ENCODE data around the gene MAPK8IP3.

MAPK8IP3 gene, protein sequence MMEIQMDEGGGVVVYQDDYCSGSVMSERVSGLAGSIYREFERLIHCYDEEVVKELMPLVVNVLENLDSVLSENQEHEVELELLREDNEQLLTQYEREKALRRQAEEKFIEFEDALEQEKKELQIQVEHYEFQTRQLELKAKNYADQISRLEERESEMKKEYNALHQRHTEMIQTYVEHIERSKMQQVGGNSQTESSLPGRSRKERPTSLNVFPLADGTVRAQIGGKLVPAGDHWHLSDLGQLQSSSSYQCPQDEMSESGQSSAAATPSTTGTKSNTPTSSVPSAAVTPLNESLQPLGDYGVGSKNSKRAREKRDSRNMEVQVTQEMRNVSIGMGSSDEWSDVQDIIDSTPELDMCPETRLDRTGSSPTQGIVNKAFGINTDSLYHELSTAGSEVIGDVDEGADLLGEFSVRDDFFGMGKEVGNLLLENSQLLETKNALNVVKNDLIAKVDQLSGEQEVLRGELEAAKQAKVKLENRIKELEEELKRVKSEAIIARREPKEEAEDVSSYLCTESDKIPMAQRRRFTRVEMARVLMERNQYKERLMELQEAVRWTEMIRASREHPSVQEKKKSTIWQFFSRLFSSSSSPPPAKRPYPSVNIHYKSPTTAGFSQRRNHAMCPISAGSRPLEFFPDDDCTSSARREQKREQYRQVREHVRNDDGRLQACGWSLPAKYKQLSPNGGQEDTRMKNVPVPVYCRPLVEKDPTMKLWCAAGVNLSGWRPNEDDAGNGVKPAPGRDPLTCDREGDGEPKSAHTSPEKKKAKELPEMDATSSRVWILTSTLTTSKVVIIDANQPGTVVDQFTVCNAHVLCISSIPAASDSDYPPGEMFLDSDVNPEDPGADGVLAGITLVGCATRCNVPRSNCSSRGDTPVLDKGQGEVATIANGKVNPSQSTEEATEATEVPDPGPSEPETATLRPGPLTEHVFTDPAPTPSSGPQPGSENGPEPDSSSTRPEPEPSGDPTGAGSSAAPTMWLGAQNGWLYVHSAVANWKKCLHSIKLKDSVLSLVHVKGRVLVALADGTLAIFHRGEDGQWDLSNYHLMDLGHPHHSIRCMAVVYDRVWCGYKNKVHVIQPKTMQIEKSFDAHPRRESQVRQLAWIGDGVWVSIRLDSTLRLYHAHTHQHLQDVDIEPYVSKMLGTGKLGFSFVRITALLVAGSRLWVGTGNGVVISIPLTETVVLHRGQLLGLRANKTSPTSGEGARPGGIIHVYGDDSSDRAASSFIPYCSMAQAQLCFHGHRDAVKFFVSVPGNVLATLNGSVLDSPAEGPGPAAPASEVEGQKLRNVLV (N-terminal part only)

DNA sequence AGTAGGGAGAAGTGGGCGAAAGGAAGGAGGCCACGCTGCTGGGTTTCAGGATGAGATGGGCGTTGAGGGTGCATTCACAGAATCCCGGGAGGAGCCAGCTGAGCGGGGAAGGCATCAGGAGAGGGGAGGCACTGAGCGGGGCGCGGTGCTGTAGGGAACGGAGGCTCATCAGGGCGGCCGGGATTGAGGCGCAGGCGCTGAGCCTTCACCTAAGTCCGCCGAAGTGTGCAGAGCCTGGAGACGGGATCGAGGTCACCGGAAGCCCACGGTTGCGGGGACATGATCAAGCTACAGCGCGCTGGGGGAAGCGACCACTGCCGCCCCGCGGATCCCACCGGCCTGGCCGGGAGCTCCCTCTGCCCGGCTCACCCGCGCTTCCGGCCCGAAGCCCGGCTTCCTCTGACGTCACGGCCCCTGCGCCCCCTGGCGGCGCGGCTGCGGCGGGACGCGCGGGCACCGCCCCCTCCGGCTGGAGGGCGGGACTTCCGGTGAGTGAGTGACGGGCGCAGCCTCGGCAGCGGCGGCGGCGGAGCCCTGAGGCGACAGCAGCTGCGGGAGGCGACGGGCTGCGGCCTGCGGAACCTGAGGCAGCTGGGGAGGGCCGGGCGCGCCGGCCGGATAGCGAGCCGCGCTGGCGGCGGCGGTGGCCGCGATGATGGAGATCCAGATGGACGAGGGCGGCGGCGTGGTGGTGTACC, at the start of gene MAPK8IP3:
TSS of gene MAPK8IP3 (plus strand) at position 508 of the 698 bp plus-strand sequence. CDS start at position 653, 145 bp downstream.
- peak; percentile 91 for DNase-seq (ENCODE audit: low read depth)

DNA sequence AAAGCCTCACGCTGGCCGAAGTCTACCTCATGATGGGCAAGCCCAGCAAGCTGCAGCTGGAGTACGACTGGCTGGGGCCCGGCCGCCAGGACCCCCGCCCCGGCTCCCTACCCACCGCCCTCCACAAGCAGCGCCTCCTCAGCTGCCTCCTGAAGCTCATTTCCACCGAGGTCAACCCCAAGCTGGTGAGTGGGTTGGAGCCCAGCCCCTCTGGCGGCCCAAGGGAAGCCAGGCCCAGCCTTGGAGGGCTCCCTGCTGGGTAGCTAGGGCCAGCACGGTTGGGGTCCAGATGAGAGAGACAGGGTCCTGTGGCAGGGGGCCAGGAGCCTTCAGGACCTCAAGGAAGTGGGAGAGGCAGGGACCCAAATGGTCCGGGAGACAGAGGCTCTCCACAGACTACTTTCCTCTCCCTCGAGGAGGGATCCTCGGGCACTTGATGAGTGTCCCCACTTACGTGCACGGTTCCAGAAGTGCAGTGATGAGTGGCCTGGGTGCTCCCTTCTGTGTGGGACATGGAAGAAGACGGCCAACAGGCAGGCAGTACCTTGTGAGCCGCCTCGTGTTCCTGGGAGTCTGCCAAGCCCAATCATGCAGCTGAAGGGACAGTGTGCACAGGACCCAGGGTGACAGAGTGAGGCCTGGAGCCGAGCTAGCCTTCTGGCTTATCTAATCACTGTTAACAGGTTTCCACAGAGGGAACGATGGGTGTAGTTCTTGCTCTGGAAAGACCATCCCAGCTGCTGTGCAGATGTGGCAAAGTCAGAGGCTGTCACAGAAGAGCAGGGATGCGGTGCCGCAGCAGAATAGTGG, 49.0 kb upstream of the MAPK8IP3 start:
- no peak for DNase-seq (ENCODE audit: low read depth)

DNA sequence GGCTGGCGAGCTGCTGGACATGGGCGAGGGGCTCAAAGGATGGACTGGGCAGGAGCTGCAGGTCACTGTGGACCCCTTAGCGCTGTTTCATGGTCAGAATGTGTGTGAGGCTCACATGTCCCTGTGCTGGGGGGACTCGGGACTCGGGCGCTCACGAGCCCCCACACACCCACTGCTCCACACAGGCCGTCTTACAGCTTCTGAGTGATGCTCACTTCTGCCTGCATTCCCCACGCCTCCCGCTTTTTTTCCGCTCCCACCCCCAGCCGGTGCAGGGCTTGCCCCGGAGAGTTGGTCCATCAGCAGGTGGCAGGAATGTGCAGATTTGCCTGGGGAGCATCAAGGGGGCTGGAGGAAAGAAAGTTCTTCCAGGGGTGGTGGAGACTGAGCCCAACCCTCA, 48.2 kb upstream of the MAPK8IP3 start:
- no peak for DNase-seq (ENCODE audit: low read depth)

DNA sequence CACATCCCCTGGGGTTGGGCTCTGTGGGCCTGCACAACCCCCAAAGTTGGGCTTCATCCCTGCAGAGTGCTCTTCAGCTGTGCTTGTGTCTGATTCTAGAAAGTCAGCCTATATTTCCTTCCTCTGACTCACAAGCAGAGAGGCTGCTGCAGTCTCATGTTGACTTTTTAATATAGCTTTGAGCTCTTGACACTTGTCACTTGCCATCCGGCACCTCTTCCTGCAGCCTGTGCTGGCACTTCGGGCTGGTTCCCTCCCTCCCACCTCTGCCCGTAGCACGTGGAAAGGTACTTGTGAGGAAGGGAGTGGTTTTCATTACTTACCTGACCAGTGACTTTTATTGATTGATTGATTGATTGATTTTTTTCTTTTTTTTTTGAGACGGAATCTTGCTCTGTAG, 47.0 kb upstream of the MAPK8IP3 start:
- no peak for DNase-seq (ENCODE audit: low read depth)

DNA sequence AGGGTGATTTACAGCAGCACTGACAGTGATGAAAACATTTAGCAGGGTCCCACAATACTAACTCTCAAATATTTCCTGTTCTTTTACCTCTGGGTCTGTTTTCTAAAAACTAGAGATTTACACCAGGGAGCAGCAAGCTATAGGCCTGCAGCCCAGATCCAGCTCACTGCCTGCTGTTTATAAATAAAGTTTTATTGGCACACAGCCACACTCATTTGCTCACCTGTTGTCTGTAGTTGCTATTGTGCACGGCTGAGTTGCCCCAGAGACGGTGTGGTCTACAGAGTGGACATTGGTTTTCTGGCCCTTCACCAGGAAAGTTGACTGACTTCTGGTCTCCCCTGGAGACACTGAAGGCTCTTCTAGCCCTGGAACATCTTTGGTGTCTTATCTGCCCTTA, 44.2 kb upstream of the MAPK8IP3 start:
- no peak for DNase-seq (ENCODE audit: low read depth)

DNA sequence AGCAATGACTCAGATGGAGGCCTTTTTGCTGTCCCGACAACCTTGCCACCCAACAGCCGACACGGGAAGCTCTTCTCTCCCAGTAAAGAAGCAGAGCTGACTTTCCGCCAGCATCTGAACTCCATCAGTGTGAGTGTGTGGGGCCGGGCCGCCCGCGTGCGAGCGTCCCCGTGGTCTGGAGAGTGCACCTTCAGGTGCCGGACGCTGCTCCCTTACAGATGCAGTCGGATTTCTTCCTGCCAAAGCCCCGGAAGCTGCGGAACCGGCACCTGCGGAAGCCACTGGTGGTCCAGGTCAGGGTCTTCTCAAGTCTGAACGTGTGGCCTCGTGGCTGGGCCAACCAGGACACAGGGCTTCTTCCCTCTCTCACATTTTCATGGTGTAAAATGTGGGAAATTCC, 43.5 kb upstream of the MAPK8IP3 start:
- DNase-seq (ENCODE audit: low read depth), result no peak

DNA sequence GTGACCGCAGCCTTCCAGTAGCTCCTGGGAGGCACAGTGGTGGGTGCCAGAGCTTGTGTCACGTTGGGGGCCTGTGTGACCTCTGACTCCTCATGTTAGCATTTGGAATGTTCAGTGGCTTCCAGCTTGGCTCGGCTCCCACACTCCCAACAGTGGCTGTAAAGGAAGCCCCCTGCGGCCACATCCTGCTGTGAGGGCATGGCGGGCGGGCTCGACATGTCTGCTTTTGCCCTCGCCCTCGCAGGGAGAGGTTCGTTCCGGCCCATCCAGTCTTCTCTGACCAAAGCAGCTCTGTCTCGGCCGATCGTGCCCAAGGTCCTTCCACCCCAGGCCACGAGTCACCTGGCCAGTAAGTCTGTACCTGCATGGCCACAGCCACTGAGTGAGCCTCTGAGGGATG, 40.2 kb upstream of the MAPK8IP3 start:
- DNase-seq (ENCODE audit: low read depth), result no peak

DNA sequence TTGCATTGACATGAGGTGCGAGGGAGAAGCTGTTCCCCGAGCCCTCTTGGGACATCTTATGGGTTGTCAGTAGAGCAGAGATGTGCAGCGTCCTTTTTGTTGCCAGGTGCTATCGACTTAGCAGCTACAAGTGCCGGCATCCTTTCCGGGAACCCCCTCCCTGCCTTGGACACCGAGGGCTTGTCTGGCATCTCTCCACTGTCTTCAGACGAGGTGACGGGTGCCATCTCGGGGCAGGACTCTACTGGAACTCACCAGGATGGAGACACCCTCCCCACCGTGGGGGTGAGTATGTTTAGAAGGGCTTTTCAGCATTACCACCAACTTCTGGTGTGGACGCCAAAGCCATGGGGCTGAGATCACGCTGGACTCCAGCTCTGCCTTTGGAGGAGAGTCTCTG, 39.7 kb upstream of the MAPK8IP3 start:
- no peak for DNase-seq (ENCODE audit: low read depth)

DNA sequence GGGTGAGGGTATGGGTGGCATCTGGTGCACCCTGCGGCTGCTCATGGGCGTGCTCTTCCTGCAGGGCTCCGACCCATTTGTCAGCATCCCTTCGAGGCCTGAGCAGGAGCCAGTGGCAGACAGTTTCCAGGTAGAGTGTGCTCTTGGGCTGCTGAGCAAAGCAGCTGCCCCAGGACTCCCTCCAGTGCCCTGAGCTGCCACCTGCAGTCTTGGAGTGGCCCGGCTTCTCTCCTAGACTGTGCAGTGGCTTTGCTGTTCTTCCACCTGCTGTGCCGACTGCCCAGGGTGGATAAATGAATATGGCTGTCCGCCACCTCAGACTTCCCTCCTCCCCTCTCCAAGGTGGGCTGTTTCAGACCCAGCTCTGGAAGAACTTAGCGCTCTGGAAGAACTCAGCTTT, 38.7 kb upstream of the MAPK8IP3 start:
- DNase-seq (ENCODE audit: low read depth), result no peak

DNA sequence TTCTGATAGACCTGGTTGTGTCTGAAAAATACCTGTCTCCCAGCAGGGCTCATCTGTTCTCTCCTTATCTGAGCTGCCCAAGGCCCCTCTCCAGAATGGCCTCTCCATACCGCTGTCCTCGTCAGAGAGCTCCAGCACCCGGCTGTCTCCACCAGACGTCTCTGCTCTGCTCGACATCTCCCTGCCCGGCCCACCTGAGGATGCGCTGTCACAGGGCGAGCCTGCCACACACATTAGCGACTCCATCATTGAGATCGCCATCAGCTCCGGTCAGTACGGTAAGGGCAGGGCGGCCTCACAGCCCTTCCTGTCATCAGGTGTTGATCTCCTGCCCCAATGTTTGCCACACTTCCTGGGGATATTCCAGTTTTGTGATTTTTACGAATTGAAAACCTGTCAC, 38.1 kb upstream of the MAPK8IP3 start:
- DNase-seq (ENCODE audit: low read depth), result no peak

DNA sequence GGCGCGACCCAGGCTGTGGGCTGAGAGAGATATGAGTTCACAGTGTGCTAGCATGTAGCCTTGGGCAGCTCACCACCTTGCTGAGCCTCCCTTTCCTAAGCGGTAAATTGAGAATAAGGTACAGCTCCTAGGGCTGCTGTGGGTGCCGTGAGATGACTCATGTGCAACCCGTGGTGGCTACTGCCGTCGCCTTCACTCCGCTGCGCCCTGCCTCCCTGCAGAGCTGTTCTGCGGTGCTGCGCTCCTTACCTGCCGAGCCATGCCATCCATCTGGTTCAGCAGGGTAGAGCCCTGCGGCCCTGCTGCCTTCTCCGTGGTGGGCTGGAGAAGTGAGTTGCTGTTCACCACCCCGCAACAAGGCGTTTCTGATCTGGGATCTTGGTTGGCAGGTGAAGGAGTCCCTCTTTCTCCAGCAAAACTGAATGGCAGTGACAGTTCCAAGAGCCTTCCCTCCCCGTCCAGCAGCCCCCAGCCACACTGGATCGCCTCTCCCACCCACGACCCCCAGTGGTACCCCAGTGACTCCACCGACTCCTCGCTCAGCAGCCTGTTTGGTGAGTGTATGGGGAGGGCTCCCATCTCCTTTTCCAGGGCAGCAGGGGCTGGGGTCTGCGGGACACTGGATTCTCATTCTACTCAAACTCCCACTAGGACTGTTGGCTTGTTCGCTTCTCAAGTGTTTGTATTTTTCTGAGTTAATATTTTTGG, 37.2 kb upstream of the MAPK8IP3 start:
- no peak for DNase-seq (ENCODE audit: low read depth)

DNA sequence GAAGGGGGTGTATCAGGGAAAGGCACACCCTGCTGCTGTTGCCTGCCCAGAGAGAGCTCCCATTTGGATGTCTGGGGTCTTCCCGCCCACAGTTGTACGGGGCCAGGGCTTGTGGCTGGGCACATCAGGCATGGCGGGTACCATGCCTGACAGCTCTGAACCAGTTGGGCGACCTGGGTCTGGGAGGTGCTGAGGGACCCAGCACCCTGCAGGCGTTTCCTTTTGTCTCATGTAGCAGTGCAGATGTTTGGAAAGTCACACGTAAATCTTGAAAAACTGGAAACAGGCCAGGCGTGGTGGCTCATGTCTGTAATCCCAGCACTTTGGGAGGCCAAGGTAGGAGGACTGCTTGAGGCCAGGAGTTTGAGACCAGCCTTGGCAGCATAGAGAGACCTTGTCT, 36.3 kb upstream of the MAPK8IP3 start:
- DNase-seq (ENCODE audit: low read depth), result no peak

DNA sequence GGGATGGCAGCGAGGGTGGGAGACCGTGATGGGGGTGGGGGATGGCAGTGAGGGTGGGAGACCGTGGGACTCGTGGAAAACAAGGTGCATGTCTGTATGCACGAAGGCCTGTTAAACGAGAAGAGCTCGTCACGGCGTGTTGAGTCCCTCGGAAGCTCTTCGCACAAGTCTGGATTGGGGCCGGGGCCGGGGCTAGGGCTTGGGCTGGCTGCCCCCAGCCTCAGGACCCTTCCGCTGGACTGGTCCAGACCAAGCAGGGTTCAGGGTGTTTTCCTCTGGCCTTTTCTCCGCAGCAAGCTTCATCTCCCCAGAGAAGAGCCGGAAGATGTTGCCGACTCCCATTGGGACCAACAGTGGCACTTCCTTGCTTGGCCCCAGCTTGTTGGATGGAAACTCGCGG, 35.6 kb upstream of the MAPK8IP3 start:
- no peak for DNase-seq (ENCODE audit: low read depth)

DNA sequence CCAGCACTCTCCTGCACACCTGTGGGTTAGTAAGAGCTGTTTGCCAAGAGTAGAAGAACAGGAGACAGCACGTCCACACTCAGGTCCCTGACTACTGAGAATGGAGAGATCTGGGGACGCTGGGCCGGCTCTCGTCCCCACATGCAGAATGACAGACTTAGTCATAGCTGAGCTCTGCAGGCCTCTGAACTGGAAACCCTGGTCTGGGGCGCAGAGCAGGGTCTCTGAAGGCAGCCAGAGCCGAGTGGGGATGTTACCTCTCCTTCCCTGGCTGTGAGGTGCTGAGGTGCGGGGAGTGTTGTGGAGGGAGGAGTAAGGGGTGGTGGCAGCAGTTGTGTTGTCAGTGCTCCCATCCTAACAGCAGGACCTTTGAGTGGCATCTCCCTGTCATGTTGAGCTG, 35.1 kb upstream of the MAPK8IP3 start:
- no peak for DNase-seq (ENCODE audit: low read depth)

DNA sequence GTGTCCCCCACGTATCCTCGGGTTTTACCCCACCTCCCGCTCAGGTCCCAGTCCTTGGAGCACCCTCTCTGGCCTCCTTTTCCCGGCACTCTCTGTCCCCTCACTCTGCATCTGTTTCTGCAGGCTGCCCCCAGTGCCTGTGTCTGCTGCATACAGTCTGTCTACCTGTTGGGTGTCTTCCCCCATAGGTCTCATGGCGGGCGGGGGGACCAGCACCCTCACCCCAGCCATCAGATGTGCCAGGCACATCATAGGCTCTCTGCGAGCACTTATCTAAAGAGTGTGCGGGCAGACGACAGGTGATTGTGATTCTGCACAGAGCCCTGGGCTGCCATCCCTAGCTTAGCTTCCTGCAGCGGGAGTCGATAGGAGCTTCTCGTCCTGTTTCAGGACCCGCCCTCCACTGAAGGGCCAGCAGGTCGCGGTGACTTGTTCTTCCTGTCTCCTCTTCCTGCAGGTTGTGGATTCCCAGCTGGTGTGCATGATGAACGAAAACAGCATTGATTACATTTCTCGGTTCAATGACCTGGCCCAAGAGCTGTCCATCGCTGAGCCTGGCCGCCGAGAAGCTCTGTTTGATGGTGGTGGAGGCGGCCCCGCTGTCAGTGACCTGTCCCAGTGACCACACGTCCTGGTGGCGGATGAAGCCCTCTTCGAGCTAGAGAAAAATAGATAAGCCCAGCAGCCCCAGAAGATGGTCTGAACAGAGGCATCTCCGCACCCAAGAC, 32.4 kb upstream of the MAPK8IP3 start:
- DNase-seq (ENCODE audit: low read depth), result no peak

DNA sequence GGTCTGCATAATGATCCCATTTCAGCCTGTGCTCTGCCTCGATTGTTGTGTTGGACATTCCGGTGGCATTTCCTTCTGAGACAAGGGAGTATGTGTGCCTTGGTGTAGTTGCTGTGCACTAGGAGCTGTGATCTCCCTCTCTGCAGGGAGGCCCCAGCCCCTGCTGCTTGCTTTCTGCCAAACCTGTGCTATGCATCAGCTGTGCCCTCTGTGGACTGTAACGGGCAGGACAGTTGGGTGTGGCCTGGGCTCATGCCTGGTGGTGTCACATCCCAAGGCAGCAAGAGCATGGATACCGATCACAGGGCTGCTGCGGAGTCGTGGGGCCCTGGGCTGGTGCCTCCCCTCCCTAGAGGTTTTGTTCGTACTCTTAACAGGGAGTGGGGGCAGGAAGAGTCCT, 31.7 kb upstream of the MAPK8IP3 start:
- no peak for DNase-seq (ENCODE audit: low read depth)

DNA sequence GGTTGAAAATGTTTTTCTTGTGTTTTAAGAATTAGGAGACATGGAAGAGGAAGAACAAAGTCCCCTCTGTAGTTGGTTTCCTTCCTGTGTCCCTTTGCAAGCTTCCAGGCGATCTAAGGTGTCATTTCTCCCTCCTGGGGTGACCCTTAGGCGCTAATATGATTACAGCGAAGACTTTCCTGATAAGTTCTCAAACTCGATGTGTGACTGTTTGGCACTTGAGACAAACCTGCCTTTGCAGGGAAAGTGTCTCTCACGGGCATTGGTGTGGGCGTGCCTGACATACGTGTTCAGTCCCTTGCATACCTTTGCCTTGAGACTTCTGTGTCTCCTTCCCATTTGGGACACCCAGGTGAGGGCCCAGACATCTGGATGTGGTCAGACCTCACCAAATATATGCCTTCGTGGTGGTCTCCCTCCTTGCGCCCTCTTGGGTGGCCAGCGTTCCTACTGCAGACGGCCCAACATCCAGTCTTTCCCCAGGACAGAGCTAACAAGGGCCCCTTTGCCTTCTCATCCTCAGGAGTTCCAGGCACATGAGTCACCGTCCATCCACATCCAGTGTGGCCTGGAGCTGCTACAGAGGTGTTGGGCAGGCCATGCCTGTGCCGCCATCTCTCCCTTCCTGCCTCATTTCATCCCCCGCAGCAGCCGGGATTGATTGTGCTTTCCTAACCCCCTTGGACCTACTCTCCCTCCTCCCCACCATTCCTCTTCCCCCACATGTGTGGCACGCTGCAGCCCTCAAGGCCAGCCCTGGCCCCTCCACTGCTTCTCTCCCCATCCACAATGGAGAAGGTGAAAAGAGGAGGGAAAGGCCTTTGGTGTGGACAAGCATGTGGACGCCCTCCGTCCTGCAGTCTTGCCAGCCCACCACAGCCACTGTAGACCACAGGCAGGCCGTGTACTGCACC, 31.0 kb upstream of the MAPK8IP3 start:
- DNase-seq (ENCODE audit: low read depth), result no peak

DNA sequence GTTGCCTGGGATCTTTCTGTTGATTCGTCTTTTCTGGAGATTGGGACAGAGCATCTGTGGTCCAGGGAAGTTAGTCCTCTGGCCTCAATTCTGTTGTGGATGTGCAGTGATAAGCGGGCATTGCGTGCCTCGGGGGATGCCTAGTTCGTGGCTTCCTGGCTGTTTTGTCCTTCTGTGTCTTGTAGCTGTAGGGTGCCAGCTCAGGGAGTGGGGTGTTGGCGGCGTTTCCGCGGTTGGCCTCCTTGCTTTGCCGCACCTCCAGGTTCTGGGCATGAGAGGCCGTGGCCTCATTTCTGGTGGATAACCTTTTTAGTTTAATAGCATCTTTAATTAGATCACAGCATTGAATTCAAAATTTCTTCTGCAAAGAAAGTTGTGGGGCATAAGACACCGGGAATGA, 29.3 kb upstream of the MAPK8IP3 start:
- no peak for DNase-seq (ENCODE audit: low read depth)

DNA sequence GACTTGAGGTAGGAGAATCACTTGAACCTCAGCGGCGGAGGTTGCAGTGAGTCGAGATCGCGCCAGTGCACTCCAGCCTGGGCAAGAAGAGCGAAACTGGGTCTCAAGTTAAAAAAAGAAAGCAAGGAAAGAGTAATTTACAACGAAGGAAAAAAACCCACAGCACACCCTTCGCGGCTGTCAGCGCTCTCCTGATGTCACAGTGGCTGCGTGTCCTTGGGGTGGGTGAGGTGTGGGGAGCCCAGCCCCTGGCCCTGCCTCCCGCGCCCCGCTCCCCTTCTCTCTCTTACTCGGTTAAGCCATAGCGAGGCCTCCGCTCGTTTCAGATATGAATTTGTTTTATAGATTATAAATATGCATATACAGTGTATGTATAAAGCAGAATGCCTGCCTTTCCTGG, 28.7 kb upstream of the MAPK8IP3 start:
- DNase-seq (ENCODE audit: low read depth), result no peak

All from stimulated activated CD8-positive, alpha-beta memory T cell treated with anti-CD3 and anti-CD28 coated beads, Interleukin-12 subunit alpha, Interleukin-12 subunit beta, amount 100 ng/mL, for 1 hour (primary cell).